Activated T-cell treated with anti-CD3 and anti-CD28 coated beads, Interleukin-2, amount 50 U/mL, for 72 hours (primary cell): ENCODE measurements around the gene PPIP5K1. TPM values are rescaled to one million over a fixed set of nuclear protein-coding genes. Genes with fewer than 3 reads are reported as not detected.
"Not testable (repeated sequence)": the region's sequence is repeated elsewhere in the genome, so short reads cannot be mapped to it uniquely, and the experiment has no call there.

Experiments
- ATAC-seq, 2 donors: fragments of 150-1000 bp; cut with Tn5 transposase; replicated peaks in 1 of 2; 2 replicates each; pipeline ENCODE4 v1.10.0; 2021; ENCODE audit warnings: moderate library complexity in 2 of 2, mild to moderate bottlenecking in 1 of 2
- DNase-seq, 2 donors: peaks; one replicate each; pipeline ENCODE4 v3.0.0; 2021 to 2022; ENCODE audit warnings: mixed read lengths in 1 of 2
- H3K27ac Mint-ChIP-seq: one replicate; pipeline ENCODE4 v1.8.0; 2022; ENCODE audit warnings: mild to moderate bottlenecking, moderate library complexity, mixed read lengths
- H3K27me3 Mint-ChIP-seq: one replicate; pipeline ENCODE4 v1.8.0; 2022; ENCODE audit warnings: low read depth, mixed read lengths
- H3K36me3 Mint-ChIP-seq, 2 donors: one replicate each; pipeline ENCODE4 v1.8.0; 2022; ENCODE audit warnings: mixed read lengths in 2 of 2, mild to moderate bottlenecking in 1 of 2; ENCODE audit not compliant: insufficient read depth in 2 of 2
- H3K4me1 Mint-ChIP-seq: one replicate; pipeline ENCODE4 v1.8.0; 2022; ENCODE audit warnings: low read depth, mixed read lengths
- H3K4me3 Mint-ChIP-seq, 2 donors: one replicate each; pipeline ENCODE4 v1.8.0; 2022; ENCODE audit warnings: mild to moderate bottlenecking in 2 of 2, mixed read lengths in 2 of 2, moderate library complexity in 2 of 2
- H3K9me3 Mint-ChIP-seq, 2 donors: one replicate each; pipeline ENCODE4 v1.8.0; 2022; ENCODE audit warnings: mixed read lengths in 2 of 2
- total RNA-seq, 2 donors: library from RNA; stranded (reverse); gene quantifications; one replicate each; pipeline ENCODE4 v1.2.3, GENCODE V29; 2022

Gene PPIP5K1
- total RNA-seq, 2 donors from 2014 or later = 38.5 to 50.0 TPM

DNA sequence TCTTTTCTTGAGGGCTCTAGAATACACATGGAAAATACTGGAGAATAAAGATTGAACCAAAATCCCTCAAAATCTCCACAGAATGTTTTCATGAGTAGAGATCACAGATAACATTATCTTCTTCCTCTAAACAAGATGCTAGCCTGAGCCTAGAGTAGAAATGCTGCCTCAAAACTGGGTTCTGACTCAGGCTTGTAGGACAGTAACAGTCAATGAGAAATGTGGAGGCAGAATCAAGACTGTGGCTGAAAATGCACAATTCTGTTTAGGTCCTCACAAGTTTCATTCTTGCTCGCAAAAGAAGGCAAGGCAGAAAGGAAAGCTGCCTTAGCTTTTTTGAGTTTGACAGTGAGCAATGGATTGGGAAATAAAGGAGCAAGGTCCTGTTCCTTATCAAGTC is 15.4 kb downstream of the PPIP5K1 start:
- DNase-seq, H3K9me3 Mint-ChIP-seq, H3K27me3 Mint-ChIP-seq, H3K4me1 Mint-ChIP-seq, H3K36me3 Mint-ChIP-seq, H3K27ac Mint-ChIP-seq, H3K4me3 Mint-ChIP-seq: not testable (repeated sequence)
- peak; percentile 43 to 85 for ATAC-seq

DNA sequence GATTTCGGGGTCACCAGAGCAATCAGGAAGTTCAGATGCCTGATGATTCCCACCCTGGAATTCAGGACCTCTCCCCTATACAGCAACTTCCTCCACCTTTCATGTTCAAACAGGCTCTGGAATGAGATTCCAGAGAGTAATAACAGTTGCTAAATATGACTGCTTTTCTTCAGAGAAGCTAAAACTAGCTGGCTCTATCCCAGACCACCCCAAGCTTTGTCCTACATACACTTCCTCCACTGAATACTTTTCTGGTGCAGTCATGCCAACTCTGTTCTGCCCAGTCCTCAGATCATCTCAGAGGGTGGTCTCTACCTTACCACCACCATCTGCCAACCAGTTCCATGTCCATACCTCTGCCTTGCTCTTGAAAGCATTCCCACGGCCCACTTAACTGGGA is 23.4 kb downstream of the PPIP5K1 start:
- H3K4me3 Mint-ChIP-seq, H3K27me3 Mint-ChIP-seq, ATAC-seq, H3K27ac Mint-ChIP-seq, H3K9me3 Mint-ChIP-seq, H3K4me1 Mint-ChIP-seq, DNase-seq, H3K36me3 Mint-ChIP-seq: not testable (repeated sequence)

GRCh38 chr15:43563793-43564192 is 26.2 kb downstream of the PPIP5K1 start:
- not testable (repeated sequence) for ATAC-seq, H3K9me3 Mint-ChIP-seq, H3K36me3 Mint-ChIP-seq, H3K27ac Mint-ChIP-seq, H3K27me3 Mint-ChIP-seq, H3K4me3 Mint-ChIP-seq, H3K4me1 Mint-ChIP-seq, DNase-seq

DNA sequence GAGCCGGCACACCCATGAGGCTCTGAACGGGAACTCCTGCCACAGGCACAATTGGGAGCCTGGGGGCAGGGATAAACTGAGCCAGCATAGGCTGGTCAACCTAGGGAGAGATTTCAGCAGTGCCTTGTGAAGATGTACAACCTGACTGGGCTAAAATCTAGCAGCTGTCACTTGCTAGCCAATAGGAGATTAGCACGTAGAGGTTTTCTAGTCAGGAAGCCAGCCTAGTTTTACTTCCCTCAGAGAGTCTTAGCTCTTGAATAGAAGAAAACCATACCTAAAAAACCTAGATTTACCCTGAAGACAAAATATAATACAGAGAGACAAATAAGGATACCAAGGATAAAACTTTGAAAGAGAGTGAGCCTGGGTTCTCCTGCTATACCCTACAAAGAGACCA is 27.3 kb downstream of the PPIP5K1 start:
- H3K4me1 Mint-ChIP-seq, H3K27ac Mint-ChIP-seq, H3K36me3 Mint-ChIP-seq, H3K4me3 Mint-ChIP-seq, ATAC-seq, DNase-seq, H3K9me3 Mint-ChIP-seq, H3K27me3 Mint-ChIP-seq: not testable (repeated sequence)

DNA sequence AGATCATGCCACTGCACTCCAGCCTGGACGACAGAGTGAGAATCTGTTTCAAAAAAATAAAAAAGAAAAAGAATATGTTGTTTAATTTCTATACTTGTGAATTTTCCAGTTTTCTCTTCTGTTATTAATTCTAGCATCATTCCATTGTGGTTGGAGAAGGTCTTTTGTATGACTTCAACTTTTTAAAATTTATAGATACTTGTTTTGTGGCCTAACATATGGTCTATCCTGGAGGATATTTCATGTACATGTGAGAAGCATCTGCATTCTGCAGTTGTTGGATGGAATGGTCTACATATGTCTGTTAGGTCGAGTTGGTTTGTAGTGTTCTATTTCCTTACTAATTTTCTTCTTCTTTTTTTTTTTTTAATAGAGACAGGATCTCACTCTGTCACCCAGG is 37.0 kb downstream of the PPIP5K1 start:
- Mint-ChIP-seq H3K27me3 (no peaks in the 10 kb centered on the region), H3K36me3 (peaks cover 0 to 3% of the 10 kb centered on the region in 2 donors), H3K4me3 (no peak overlapping the region), H3K9me3 (no peaks in the 10 kb centered on the region), H3K4me1 (no peaks in the 10 kb centered on the region), H3K27ac (no peak overlapping the region)
- no peak for ATAC-seq
- no peak for DNase-seq

DNA sequence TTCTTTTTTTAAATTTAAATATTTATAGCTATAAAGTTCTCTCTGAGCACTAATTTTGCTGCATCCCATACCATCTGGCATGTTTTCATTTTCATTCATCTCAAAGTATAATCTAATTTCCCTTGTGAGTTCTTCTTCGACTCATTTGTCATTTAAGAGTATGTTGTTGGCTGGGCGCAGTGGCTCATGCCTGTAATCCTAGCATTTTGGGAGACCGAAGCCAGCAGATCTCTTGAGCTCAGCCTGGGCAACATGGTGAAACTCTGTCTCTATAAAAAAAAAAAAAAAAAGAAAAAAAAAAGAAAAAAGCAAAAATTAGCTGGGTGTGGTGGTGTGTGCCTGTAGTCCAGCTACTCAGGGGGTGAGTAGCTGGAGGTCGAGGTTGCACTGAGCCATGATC is 37.8 kb downstream of the PPIP5K1 start:
- H3K4me1 Mint-ChIP-seq = no peaks in the 10 kb centered on the region
- no peaks in the 10 kb centered on the region for H3K27me3 Mint-ChIP-seq
- H3K4me3 Mint-ChIP-seq = no peak overlapping the region
- peaks cover 0 to 3% of the 10 kb centered on the region in 2 donors for H3K36me3 Mint-ChIP-seq
- H3K27ac Mint-ChIP-seq = no peak overlapping the region
- no peak for DNase-seq
- no peak for ATAC-seq
- no peaks in the 10 kb centered on the region for H3K9me3 Mint-ChIP-seq

DNA sequence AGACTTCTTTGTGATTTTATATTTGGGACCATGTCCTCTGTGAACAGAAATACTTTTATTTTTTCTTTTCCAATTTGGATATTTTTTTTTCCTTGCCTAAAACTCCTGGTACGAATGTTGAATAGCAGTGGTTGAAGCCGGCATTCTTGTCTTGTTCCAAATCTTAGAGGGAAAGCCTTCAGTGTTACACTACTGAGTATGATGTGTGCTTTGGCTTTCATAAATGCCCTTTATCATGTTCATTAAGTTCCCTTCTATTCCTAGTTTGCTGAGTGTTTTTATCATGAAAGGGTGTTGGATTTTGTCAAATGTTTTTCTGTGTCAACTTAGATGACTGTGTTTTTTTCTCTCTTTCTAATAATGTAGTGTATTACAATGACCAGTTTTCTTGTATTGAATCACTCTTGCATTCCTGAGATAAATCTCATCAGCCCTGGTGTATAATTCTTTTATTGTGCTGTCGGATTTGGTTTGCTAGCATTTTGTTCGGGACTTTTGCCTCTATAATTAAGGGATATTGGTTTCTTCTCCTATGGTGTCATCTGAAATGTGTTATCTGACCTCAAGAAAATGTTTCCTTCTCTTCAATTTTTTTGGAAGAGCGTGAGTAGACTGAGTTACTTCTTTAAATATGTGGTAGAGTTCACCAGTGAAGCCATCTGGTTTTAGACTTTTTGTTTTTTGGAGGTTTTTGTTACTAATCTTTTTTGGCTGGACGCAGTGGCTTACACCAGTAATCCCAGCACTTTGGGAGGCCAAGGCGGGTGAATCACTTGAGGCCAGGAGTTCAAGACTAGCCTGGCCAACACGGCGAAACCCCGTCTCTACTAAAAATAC is 39.3 kb downstream of the PPIP5K1 start:
- H3K27me3 Mint-ChIP-seq = no peaks in the 10 kb centered on the region
- peaks cover 0 to 6% of the 10 kb centered on the region in 2 donors for H3K36me3 Mint-ChIP-seq
- H3K9me3 Mint-ChIP-seq = no peaks in the 10 kb centered on the region
- DNase-seq (no peak), ATAC-seq (no peak)
- H3K27ac Mint-ChIP-seq = no peak overlapping the region
- H3K4me1 Mint-ChIP-seq = no peaks in the 10 kb centered on the region
- no peak overlapping the region for H3K4me3 Mint-ChIP-seq

GRCh38 chr15:43547539-43547938 is 42.5 kb downstream of the PPIP5K1 start:
- Mint-ChIP-seq H3K9me3 (no peaks in the 10 kb centered on the region), H3K27me3 (no peaks in the 10 kb centered on the region), H3K36me3 (peaks cover 0 to 6% of the 10 kb centered on the region in 2 donors), H3K4me3 (no peak overlapping the region), H3K27ac (no peak overlapping the region), H3K4me1 (no peaks in the 10 kb centered on the region)
- ATAC-seq (no peak), DNase-seq (no peak)

- ATAC-seq (no peak), DNase-seq (no peak)
- Mint-ChIP-seq H3K27me3 (no peaks in the 10 kb centered on the region), H3K4me3 (no peak overlapping the region), H3K27ac (no peak overlapping the region), H3K4me1 (peaks cover 6% of the 10 kb centered on the region), H3K9me3 (no peaks in the 10 kb centered on the region), H3K36me3 (peaks cover 0 to 5% of the 10 kb centered on the region in 2 donors)
These were observed 44.6 kb downstream of the PPIP5K1 start for GRCh38 chr15:43545426-43545825.

DNA sequence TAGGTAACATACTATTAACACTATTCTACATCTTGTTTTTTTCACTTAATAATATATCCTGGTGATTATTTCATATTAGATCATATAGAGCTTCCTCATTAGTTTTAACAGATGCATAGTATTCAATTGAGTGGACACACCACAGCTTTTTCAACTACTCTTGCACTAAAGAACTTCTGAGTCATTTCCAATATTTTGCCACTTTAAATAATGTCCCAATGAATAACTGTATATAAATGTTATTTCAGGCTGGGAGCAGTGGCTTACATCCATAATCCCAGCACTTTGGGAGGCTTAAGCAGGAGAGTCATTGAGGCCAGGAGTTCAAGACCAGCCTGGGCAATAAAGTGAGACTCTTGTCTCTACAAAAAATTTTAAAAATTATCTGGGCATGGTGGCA is 45.7 kb downstream of the PPIP5K1 start:
- no peaks in the 10 kb centered on the region for H3K9me3 Mint-ChIP-seq
- no peaks in the 10 kb centered on the region for H3K27me3 Mint-ChIP-seq
- no peak overlapping the region for H3K4me3 Mint-ChIP-seq
- peaks cover 6% of the 10 kb centered on the region for H3K4me1 Mint-ChIP-seq
- DNase-seq = no peak
- H3K27ac Mint-ChIP-seq = no peak overlapping the region
- H3K36me3 Mint-ChIP-seq = peaks cover 0 to 4% of the 10 kb centered on the region in 2 donors
- no peak for ATAC-seq

GRCh38 chr15:43541785-43542184 is 48.2 kb downstream of the PPIP5K1 start:
- Mint-ChIP-seq H3K4me3 (no peak overlapping the region), H3K27ac (no peak overlapping the region), H3K27me3 (no peaks in the 10 kb centered on the region), H3K4me1 (peaks cover 6% of the 10 kb centered on the region), H3K9me3 (no peaks in the 10 kb centered on the region), H3K36me3 (no peaks in the 10 kb centered on the region)
- ATAC-seq = no peak
- no peak for DNase-seq

DNA sequence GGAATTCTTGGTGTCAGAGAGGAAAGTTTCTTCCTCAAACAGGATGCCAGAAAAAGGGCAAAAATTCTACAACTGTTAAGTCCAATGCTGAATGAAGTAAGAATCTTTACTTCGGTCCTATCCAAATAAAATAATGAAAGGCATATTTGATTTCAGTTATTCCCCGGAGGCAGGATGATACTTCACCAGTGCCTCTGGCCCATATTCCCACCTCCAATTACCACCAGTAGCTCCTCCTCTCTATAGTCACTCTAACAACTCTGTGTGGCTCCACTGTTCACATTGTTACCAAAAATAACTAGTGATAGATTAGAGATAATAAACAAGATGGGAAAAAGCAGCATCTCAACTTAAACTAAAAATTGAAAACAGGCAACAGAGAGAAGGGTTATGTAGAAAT is 51.9 kb downstream of the PPIP5K1 start:
- Mint-ChIP-seq H3K36me3 (no peaks in the 10 kb centered on the region), H3K4me1 (peaks cover 6% of the 10 kb centered on the region), H3K4me3 (no peak overlapping the region), H3K27ac (no peak overlapping the region), H3K9me3 (no peaks in the 10 kb centered on the region), H3K27me3 (no peaks in the 10 kb centered on the region)
- DNase-seq (no peak), ATAC-seq (no peak)

GRCh38 chr15:43534897-43535296 is 55.1 kb downstream of the PPIP5K1 start:
- no peaks in the 10 kb centered on the region for H3K4me1 Mint-ChIP-seq
- no peak overlapping the region for H3K27ac Mint-ChIP-seq
- DNase-seq = no peak
- no peaks in the 10 kb centered on the region for H3K36me3 Mint-ChIP-seq
- H3K4me3 Mint-ChIP-seq = no peak overlapping the region
- no peak for ATAC-seq
- H3K9me3 Mint-ChIP-seq = no peaks in the 10 kb centered on the region
- no peaks in the 10 kb centered on the region for H3K27me3 Mint-ChIP-seq

DNA sequence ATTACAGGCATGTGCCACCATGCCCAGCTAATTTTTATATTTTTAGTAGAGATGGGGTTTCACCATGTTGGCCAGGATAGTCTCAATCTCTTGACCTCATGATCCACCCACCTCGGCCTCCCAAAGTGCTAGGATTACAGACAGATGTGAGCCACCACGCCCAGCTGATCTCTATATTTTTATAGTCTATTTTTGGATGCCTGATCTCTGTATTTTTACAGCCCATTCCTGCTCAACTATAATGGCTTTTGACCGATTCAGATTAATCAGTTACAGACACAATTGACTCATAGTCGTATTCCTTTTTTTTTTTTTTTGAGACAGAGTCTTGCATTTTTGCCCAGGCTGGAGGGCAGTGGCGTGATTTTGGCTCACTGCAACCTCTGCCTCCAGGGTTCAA is 57.2 kb downstream of the PPIP5K1 start:
- not testable (repeated sequence) for H3K27ac Mint-ChIP-seq, H3K27me3 Mint-ChIP-seq, DNase-seq, ATAC-seq, H3K4me1 Mint-ChIP-seq, H3K4me3 Mint-ChIP-seq, H3K36me3 Mint-ChIP-seq, H3K9me3 Mint-ChIP-seq
